GM06990 (cell line): Measurements from ENCODE around the gene LHCGR.

Experiments
- DNase-seq: peaks from one replicate; pipeline ENCODE4 v3.0.0-alpha.2; 2011; ENCODE audit not compliant: insufficient read length; ENCODE audit errors: extremely low read depth
- H3K27me3 ChIP-seq: replicated peaks from 2 replicates; pipeline ENCODE4 v1.6.0; 2011; ENCODE audit warnings: low read length; ENCODE audit not compliant: control insufficient read depth, insufficient read depth
- H3K36me3 ChIP-seq: 2 replicates; pipeline ENCODE4 v1.5.1; 2011; ENCODE audit warnings: low read length; ENCODE audit not compliant: control insufficient read depth, insufficient read depth
- H3K4me3 ChIP-seq: replicated peaks from 2 replicates; pipeline ENCODE4 v1.5.1; 2011; ENCODE audit warnings: low read depth, mild to moderate bottlenecking, control low read depth, low read length
- CTCF ChIP-seq: IDR thresholded peaks from 2 replicates; pipeline ENCODE4 v1.5.1; 2011; ENCODE audit warnings: low read length, control low read depth, mild to moderate bottlenecking, inconsistent platforms; ENCODE audit not compliant: insufficient read depth, poor library complexity, severe bottlenecking

The LHCGR gene

DNA sequence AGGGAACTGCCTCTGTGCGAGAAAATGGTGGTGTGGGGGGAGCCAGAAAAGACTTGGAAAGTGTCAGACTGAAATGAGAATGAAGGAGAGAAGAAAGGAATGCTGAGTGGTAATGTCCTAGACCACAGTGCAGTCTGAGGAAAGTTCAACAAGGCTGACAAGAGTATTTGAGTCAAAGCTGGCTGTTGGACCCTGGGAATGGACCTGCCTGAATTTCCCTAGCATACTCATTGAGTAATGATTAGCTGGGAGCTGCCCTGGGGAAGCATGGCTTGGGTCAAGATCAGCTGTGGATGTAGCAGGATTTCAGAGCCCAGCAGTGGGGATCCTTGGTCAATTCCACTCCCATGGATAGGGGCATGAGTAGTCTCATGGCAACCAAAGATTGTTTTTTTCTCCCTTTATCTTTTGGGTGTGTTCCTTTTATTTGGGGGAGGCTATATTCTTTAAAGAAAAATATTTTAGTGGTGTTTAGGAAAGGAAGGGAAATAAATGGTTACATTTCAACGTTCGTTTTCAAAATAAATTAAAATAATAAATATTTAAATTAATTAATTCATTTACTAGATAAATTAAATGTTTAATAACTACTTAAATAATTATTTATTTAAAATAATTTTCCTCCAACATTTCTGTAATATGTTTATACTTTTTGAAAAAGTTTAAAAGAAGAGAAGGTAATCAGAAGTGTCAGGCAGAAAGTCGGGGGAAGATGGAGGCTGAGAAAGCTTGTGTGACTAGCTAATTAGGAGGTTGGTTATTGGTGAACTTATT lies 15.9 kb upstream of the LHCGR start:
- no peaks in the 10 kb centered on the region for H3K27me3 ChIP-seq
- no peaks in the 10 kb centered on the region for H3K36me3 ChIP-seq
- H3K4me3 ChIP-seq, result no peak overlapping the region
- TF ChIP-seq CTCF, result no peak
- DNase-seq, result no peak

GRCh38 chr2:48770181-48770580 lies 14.7 kb upstream of the LHCGR start:
- Histone ChIP-seq H3K4me3 (no peak overlapping the region), H3K27me3 (no peaks in the 10 kb centered on the region), H3K36me3 (no peaks in the 10 kb centered on the region)
- no peak for TF ChIP-seq CTCF
- no peak for DNase-seq

DNA sequence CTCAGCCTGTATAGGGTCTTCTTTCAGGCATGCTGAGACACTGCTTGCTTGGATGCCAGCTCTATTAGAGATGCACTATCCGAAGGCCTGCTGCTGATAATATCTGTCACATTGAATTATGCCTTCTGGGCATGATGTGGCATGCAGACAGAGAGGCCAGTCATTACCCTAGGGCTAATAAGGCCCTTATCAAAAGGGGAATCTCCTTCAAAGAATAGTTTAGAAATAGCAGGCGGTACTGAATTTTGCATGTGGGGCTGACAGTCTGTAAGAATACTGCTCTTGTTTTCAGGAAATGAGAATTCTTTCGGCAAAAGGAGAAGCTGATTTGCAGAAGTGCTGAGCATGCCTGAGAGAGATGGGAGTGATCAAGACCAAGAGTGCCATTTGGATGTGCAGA lies 13.1 kb upstream of the LHCGR start:
- Histone ChIP-seq H3K4me3 (no peak overlapping the region), H3K36me3 (no peaks in the 10 kb centered on the region), H3K27me3 (no peaks in the 10 kb centered on the region)
- no peak for DNase-seq
- TF ChIP-seq CTCF, result no peak

- no peaks in the 10 kb centered on the region for H3K36me3 ChIP-seq
- DNase-seq, result no peak
- TF ChIP-seq CTCF, result no peak
- no peak overlapping the region for H3K4me3 ChIP-seq
- no peaks in the 10 kb centered on the region for H3K27me3 ChIP-seq
These were observed 11.8 kb upstream of the LHCGR start for GRCh38 chr2:48767330-48767729.

- Histone ChIP-seq H3K4me3 (no peak overlapping the region), H3K36me3 (no peaks in the 10 kb centered on the region), H3K27me3 (no peaks in the 10 kb centered on the region)
- TF ChIP-seq CTCF, result no peak
- DNase-seq, result no peak
These were observed 5.3 kb upstream of the LHCGR start for GRCh38 chr2:48760826-48761225.

DNA sequence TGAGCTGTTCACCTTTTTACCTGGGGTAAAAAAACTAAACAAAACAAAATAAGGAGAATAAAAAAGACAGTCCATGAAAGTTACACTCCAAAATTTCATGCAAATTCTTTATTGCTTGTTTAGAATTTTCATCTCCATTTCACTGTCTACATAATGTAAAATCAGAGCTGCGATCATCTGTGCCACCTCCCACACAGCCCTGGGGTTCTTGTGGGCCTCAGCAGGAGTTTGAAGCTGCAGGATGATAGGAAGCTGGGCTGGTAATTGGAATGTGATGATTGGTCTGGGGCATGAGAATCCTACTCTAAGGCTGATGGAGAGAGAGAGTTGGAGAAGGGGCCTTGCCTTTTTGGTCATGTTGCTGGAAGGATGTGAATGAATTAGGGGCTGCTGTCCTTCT lies 4.2 kb upstream of the LHCGR start:
- Histone ChIP-seq H3K4me3 (no peak overlapping the region), H3K36me3 (no peaks in the 10 kb centered on the region), H3K27me3 (no peaks in the 10 kb centered on the region)
- no peak for DNase-seq
- no peak for TF ChIP-seq CTCF
